Measurements from ENCODE around the gene KCNV2. TPM values are rescaled to one million over a fixed set of nuclear protein-coding genes. Genes with fewer than 3 reads are reported as not detected.

Gene KCNV2
- total RNA-seq, 1 experiment from 2014 or later = not detected

GRCh38 chr9:2758162-2758897, 41.0 kb downstream of the KCNV2 start:
- no peak for DNase-seq (ENCODE audit: low read depth)

- DNase-seq (ENCODE audit: low read depth) = no peak
Observed at GRCh38 chr9:2758898-2759510, 41.7 kb downstream of the KCNV2 start.

GRCh38 chr9:2761424-2761823, 44.1 kb downstream of the KCNV2 start:
- DNase-seq (ENCODE audit: low read depth) = no peak

GRCh38 chr9:2764353-2764752, 47.0 kb downstream of the KCNV2 start:
- DNase-seq (ENCODE audit: low read depth) = peak; percentile 41

- DNase-seq (ENCODE audit: low read depth) = no peak
Observed at GRCh38 chr9:2765250-2765880, 48.1 kb downstream of the KCNV2 start.

- DNase-seq (ENCODE audit: low read depth) = no peak
Observed at GRCh38 chr9:2767800-2768677, 50.7 kb downstream of the KCNV2 start.

GRCh38 chr9:2771087-2771486, 53.8 kb downstream of the KCNV2 start:
- DNase-seq (ENCODE audit: low read depth) = no peak

GRCh38 chr9:2771661-2772060, 54.4 kb downstream of the KCNV2 start:
- no peak for DNase-seq (ENCODE audit: low read depth)

- no peak for DNase-seq (ENCODE audit: low read depth)
Observed at GRCh38 chr9:2777454-2777853, 60.1 kb downstream of the KCNV2 start.

- no peak for DNase-seq (ENCODE audit: low read depth)
Observed at GRCh38 chr9:2778816-2779215, 61.5 kb downstream of the KCNV2 start.

Other genes starting within 250 kb of the KCNV2 start
- 5.2 and 6.3 TPM in 2 replicates for gene VLDLR, start 95.7 kb upstream of the KCNV2 start, total RNA-seq (2014; rRNA removed; shearing (Covaris generic))
- 80.4 and 102 TPM in 2 replicates for gene PUM3, start 126.6 kb downstream of the KCNV2 start, total RNA-seq (2014; rRNA removed; shearing (Covaris generic))